G401.6 (cell line): Measurements from ENCODE around the gene DDX43.
"Not testable (repeated sequence)": the region's sequence is repeated elsewhere in the genome, so short reads cannot be mapped to it uniquely, and the experiment has no call there.

Experiments
- FAIRE-seq: peaks from 2 replicates; lab custom pipeline; 2012; peaks lifted over from hg19 to GRCh38; lab: Jason Lieb, UNC

Gene DDX43

GRCh38 chr6:73394577-73395354 lies at the start of gene DDX43:
Gene DDX43 (plus strand): TSS chr6:73394828. CDS start chr6:73394906, 78 bp downstream.
- no peak for FAIRE-seq

- FAIRE-seq, result no peak
Observed at GRCh38 chr6:73348550-73349204, 46.0 kb upstream of the DDX43 start.

GRCh38 chr6:73349311-73349710 lies 45.3 kb upstream of the DDX43 start:
- FAIRE-seq, result no peak

GRCh38 chr6:73353636-73354593 lies 40.7 kb upstream of the DDX43 start, which contains the start of gene DPPA5:
Gene DPPA5 (minus strand): TSS chr6:73354276. CDS start chr6:73354225, 51 bp downstream.
- FAIRE-seq, result no peak

- no peak for FAIRE-seq
Observed at GRCh38 chr6:73362358-73362757, 32.3 kb upstream of the DDX43 start, which contains the start of gene KHDC3L. Gene KHDC3L (plus strand): TSS chr6:73362658. CDS start chr6:73362730, 72 bp downstream.

- no peak for FAIRE-seq
Observed at GRCh38 chr6:73362869-73363536, 31.6 kb upstream of the DDX43 start.

- no peak for FAIRE-seq
Observed at GRCh38 chr6:73363537-73363875, 31.1 kb upstream of the DDX43 start.

GRCh38 chr6:73364121-73364520 lies 30.5 kb upstream of the DDX43 start:
- FAIRE-seq, result no peak

GRCh38 chr6:73364549-73364948 lies 30.1 kb upstream of the DDX43 start:
- FAIRE-seq, result no peak

- FAIRE-seq, result no peak
Observed at GRCh38 chr6:73367761-73368355, 26.8 kb upstream of the DDX43 start.

GRCh38 chr6:73368675-73369074 lies 26.0 kb upstream of the DDX43 start:
- FAIRE-seq, result no peak

GRCh38 chr6:73369157-73369556 lies 25.5 kb upstream of the DDX43 start:
- FAIRE-seq, result no peak

- no peak for FAIRE-seq
Observed at GRCh38 chr6:73369563-73369962, 25.1 kb upstream of the DDX43 start, which contains the start of gene OOEP. Gene OOEP (minus strand): TSS chr6:73369897. CDS start chr6:73369792, 105 bp downstream.

GRCh38 chr6:73371984-73372383 lies 22.6 kb upstream of the DDX43 start:
- FAIRE-seq, result no peak

GRCh38 chr6:73372516-73372915 lies 22.1 kb upstream of the DDX43 start:
- FAIRE-seq, result no peak

- no peak for FAIRE-seq
Observed at GRCh38 chr6:73375216-73375615, 19.4 kb upstream of the DDX43 start.

- FAIRE-seq, result no peak
Observed at GRCh38 chr6:73377225-73377624, 17.4 kb upstream of the DDX43 start.

GRCh38 chr6:73381531-73381930 lies 13.1 kb upstream of the DDX43 start:
- FAIRE-seq, result not testable (repeated sequence)

GRCh38 chr6:73382462-73383113 lies 12.0 kb upstream of the DDX43 start:
- FAIRE-seq, result no peak

GRCh38 chr6:73388433-73388799 lies 6.2 kb upstream of the DDX43 start:
- no peak for FAIRE-seq
